K562 (cell line): Measurements from ENCODE around the gene PSME4.

Source experiments
- ARNT ChIP-seq, 2 experiments: fragments of 450-650 bp; IDR thresholded peaks; 2 replicates each; pipeline ENCODE4 v1.6.1; 2016; ENCODE audit warnings: mild to moderate bottlenecking in 1 of 2
- EZH2 ChIP-seq: IDR thresholded peaks from 2 replicates; pipeline ENCODE4 v1.6.1; 2012; ENCODE audit warnings: low read depth, mild to moderate bottlenecking, inconsistent platforms, low read length, borderline replicate concordance
- FOS ChIP-seq: IDR thresholded peaks from 3 replicates; pipeline ENCODE4 v1.6.1; 2011; ENCODE audit not compliant: insufficient read length; ENCODE audit errors: extremely low read depth
- FOXJ3 ChIP-seq: sonication (generic); formaldehyde crosslinking; IDR thresholded peaks from 2 replicates; pipeline ENCODE4 v1.4.0; 2020; ENCODE audit warnings: mild to moderate bottlenecking, missing genetic modification reagents
- HDAC6 ChIP-seq: IDR thresholded peaks from 2 replicates; pipeline ENCODE4 v1.6.1; 2012; ENCODE audit warnings: low read depth, mild to moderate bottlenecking, control low read depth, inconsistent platforms, low read length, moderate library complexity
- JUND ChIP-seq, 2 experiments: IDR thresholded peaks; 2 replicates in 1 of 2; 3 replicates in 1 of 2; pipeline ENCODE4 v1.6.1; 2011; ENCODE audit warnings: borderline replicate concordance in 2 of 2, low read depth in 2 of 2, low read length in 2 of 2, improper control_type of control experiment in 1 of 2, missing biosample characterization in 1 of 2, missing genetic modification characterization in 1 of 2, missing genetic modification reagents in 1 of 2
- NUFIP1 ChIP-seq: fragments of 450-650 bp; IDR thresholded peaks from 2 replicates; pipeline ENCODE4 v1.6.1; 2018; ENCODE audit not compliant: partially characterized antibody
- ZFP36 ChIP-seq: fragments of 150-350 bp; IDR thresholded peaks from 2 replicates; pipeline ENCODE4 v1.6.1; 2018; ENCODE audit warnings: low read length, low read depth; ENCODE audit not compliant: partially characterized antibody
- TF ChIP-seq, protein P1 (sequence below), 3 experiments: IDR thresholded peaks in 2 of 3; conservative IDR thresholded peaks in 1 of 3; 2 replicates each; pipeline ENCODE4 v1.5.1; 2011 to 2012; ENCODE audit warnings: low read length in 3 of 3, mild to moderate bottlenecking in 3 of 3, control low read depth in 2 of 3, improper control_type of control experiment in 1 of 3, inconsistent platforms in 1 of 3, low read depth in 1 of 3, mixed read lengths in 1 of 3, moderate library complexity in 1 of 3; ENCODE audit not compliant: insufficient read depth in 2 of 3
- TF ChIP-seq, protein P2 (sequence below): fragments of 450-650 bp; IDR thresholded peaks from 2 replicates; pipeline ENCODE4 v1.6.1; 2018; ENCODE audit not compliant: partially characterized antibody
- TF ChIP-seq, protein P3 (sequence below): fragments of 450-650 bp; IDR thresholded peaks from 2 replicates; pipeline ENCODE4 v1.6.1; 2016; ENCODE audit warnings: missing biosample characterization, missing genetic modification characterization
- TF ChIP-seq, protein P4 (sequence below): sonication (generic); formaldehyde crosslinking; IDR thresholded peaks from 2 replicates; pipeline ENCODE4 v1.8.0; 2022; ENCODE audit warnings: missing genetic modification reagents, mild to moderate bottlenecking, moderate library complexity, borderline replicate concordance
- TF ChIP-seq, protein P5 (sequence below): sonication (generic); formaldehyde crosslinking; IDR thresholded peaks from 2 replicates; pipeline ENCODE4 v1.8.0; 2023; ENCODE audit warnings: mild to moderate bottlenecking, missing genetic modification reagents
- TF ChIP-seq, protein P6 (sequence below): IDR thresholded peaks from 3 replicates; pipeline ENCODE4 v1.6.1; 2011; ENCODE audit warnings: borderline replicate concordance, mild to moderate bottlenecking, moderate library complexity; ENCODE audit not compliant: insufficient read length; ENCODE audit errors: extremely low read depth

DNA sequence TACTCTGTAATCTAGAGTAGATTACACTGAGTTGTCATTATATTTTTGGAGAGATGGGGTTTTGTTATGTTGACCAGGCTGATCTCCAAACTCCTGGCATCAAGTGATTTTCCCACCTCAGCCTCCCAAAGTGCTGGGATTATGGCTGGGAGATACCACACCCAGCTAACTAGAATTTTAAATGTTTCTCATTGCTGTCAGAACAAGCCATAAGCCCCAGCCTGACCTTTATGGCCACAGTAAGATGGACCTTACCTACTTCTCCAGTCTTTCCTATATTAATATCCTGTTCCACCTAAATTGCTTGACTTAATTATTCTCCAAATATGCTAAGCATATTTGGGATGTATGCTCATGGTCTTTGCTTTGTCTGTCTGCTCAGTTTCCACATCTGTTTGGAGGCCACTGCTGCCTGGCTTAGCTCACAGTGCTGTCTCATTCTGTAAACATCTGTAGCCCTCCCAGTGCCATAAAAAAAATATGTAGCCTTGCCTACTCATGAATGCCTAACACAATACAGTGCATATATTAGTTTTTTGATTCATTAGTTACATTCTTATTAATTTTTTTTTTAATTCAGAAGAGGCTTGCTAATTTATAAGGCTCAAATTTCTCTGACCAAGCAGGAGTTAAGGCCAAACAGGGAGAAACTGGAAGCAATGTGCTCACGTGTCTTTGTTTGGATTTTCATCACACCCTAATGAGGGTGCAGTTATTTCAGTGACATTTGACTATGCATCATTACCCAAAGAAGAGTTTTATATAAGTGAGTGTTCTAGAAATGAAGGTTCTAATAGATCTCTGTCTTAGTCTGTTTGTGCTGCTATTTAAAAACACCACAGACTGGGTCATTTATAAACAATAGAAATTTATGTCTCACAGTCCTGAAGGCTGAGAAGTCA lies 45.3 kb upstream of the PSME4 start:
- TF ChIP-seq ARNT (IDR thresholded peaks at IDR 0.05) = no peak
- TF ChIP-seq FOXJ3 (CRISPR knock-in tag) = no peak
- TF ChIP-seq, protein P1, sequence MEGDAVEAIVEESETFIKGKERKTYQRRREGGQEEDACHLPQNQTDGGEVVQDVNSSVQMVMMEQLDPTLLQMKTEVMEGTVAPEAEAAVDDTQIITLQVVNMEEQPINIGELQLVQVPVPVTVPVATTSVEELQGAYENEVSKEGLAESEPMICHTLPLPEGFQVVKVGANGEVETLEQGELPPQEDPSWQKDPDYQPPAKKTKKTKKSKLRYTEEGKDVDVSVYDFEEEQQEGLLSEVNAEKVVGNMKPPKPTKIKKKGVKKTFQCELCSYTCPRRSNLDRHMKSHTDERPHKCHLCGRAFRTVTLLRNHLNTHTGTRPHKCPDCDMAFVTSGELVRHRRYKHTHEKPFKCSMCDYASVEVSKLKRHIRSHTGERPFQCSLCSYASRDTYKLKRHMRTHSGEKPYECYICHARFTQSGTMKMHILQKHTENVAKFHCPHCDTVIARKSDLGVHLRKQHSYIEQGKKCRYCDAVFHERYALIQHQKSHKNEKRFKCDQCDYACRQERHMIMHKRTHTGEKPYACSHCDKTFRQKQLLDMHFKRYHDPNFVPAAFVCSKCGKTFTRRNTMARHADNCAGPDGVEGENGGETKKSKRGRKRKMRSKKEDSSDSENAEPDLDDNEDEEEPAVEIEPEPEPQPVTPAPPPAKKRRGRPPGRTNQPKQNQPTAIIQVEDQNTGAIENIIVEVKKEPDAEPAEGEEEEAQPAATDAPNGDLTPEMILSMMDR (IDR thresholded peaks at IDR 0.05 in 2 of 3, conservative IDR thresholded peaks at IDR 0.05 in 1 of 3; ENCODE audit: insufficient read depth in 2 of 3, low read depth in 1 of 3, low read length in 3 of 3) = no peak
- TF ChIP-seq, protein P2, sequence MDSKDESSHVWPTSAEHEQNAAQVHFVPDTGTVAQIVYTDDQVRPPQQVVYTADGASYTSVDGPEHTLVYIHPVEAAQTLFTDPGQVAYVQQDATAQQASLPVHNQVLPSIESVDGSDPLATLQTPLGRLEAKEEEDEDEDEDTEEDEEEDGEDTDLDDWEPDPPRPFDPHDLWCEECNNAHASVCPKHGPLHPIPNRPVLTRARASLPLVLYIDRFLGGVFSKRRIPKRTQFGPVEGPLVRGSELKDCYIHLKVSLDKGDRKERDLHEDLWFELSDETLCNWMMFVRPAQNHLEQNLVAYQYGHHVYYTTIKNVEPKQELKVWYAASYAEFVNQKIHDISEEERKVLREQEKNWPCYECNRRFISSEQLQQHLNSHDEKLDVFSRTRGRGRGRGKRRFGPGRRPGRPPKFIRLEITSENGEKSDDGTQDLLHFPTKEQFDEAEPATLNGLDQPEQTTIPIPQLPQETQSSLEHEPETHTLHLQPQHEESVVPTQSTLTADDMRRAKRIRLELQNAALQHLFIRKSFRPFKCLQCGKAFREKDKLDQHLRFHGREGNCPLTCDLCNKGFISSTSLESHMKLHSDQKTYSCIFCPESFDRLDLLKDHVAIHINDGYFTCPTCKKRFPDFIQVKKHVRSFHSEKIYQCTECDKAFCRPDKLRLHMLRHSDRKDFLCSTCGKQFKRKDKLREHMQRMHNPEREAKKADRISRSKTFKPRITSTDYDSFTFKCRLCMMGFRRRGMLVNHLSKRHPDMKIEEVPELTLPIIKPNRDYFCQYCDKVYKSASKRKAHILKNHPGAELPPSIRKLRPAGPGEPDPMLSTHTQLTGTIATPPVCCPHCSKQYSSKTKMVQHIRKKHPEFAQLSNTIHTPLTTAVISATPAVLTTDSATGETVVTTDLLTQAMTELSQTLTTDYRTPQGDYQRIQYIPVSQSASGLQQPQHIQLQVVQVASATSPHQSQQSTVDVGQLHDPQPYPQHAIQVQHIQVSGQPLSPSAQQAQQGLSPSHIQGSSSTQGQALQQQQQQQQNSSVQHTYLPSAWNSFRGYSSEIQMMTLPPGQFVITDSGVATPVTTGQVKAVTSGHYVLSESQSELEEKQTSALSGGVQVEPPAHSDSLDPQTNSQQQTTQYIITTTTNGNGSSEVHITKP = no peak
- TF ChIP-seq ZFP36 = no peak
- no peak for TF ChIP-seq NUFIP1
- TF ChIP-seq, protein P3, sequence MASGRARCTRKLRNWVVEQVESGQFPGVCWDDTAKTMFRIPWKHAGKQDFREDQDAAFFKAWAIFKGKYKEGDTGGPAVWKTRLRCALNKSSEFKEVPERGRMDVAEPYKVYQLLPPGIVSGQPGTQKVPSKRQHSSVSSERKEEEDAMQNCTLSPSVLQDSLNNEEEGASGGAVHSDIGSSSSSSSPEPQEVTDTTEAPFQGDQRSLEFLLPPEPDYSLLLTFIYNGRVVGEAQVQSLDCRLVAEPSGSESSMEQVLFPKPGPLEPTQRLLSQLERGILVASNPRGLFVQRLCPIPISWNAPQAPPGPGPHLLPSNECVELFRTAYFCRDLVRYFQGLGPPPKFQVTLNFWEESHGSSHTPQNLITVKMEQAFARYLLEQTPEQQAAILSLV (tag) = no peak
- no peak for TF ChIP-seq EZH2
- TF ChIP-seq HDAC6 = no peak
- TF ChIP-seq FOS = no peak
- TF ChIP-seq, protein P4, sequence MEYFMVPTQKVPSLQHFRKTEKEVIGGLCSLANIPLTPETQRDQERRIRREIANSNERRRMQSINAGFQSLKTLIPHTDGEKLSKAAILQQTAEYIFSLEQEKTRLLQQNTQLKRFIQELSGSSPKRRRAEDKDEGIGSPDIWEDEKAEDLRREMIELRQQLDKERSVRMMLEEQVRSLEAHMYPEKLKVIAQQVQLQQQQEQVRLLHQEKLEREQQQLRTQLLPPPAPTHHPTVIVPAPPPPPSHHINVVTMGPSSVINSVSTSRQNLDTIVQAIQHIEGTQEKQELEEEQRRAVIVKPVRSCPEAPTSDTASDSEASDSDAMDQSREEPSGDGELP (CRISPR knock-in tag) = no peak
- TF ChIP-seq, protein P5, sequence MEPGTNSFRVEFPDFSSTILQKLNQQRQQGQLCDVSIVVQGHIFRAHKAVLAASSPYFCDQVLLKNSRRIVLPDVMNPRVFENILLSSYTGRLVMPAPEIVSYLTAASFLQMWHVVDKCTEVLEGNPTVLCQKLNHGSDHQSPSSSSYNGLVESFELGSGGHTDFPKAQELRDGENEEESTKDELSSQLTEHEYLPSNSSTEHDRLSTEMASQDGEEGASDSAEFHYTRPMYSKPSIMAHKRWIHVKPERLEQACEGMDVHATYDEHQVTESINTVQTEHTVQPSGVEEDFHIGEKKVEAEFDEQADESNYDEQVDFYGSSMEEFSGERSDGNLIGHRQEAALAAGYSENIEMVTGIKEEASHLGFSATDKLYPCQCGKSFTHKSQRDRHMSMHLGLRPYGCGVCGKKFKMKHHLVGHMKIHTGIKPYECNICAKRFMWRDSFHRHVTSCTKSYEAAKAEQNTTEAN = no peak
- no peak for TF ChIP-seq JUND (IDR thresholded peaks at IDR 0.05; ENCODE audit: borderline replicate concordance, low read depth, low read length)
- TF ChIP-seq JUND (tag; IDR thresholded peaks at IDR 0.05; ENCODE audit: borderline replicate concordance, low read depth, low read length) = no peak
- TF ChIP-seq, protein P6, sequence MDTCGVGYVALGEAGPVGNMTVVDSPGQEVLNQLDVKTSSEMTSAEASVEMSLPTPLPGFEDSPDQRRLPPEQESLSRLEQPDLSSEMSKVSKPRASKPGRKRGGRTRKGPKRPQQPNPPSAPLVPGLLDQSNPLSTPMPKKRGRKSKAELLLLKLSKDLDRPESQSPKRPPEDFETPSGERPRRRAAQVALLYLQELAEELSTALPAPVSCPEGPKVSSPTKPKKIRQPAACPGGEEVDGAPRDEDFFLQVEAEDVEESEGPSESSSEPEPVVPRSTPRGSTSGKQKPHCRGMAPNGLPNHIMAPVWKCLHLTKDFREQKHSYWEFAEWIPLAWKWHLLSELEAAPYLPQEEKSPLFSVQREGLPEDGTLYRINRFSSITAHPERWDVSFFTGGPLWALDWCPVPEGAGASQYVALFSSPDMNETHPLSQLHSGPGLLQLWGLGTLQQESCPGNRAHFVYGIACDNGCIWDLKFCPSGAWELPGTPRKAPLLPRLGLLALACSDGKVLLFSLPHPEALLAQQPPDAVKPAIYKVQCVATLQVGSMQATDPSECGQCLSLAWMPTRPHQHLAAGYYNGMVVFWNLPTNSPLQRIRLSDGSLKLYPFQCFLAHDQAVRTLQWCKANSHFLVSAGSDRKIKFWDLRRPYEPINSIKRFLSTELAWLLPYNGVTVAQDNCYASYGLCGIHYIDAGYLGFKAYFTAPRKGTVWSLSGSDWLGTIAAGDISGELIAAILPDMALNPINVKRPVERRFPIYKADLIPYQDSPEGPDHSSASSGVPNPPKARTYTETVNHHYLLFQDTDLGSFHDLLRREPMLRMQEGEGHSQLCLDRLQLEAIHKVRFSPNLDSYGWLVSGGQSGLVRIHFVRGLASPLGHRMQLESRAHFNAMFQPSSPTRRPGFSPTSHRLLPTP = no peak
